COLO829 (cell line): ENCODE measurements around the gene DLEC1.
"Not testable (repeated sequence)": the region's sequence is repeated elsewhere in the genome, so short reads cannot be mapped to it uniquely, and the experiment has no call there.

ENCODE experiments used
- DNase-seq: peaks from one replicate; pipeline ENCODE4 v3.0.0; 2012; ENCODE audit warnings: low spot score

The DLEC1 gene

GRCh38 chr3:38038447-38038911 is 529 bp upstream of the DLEC1 start:
- no peak for DNase-seq

DNA sequence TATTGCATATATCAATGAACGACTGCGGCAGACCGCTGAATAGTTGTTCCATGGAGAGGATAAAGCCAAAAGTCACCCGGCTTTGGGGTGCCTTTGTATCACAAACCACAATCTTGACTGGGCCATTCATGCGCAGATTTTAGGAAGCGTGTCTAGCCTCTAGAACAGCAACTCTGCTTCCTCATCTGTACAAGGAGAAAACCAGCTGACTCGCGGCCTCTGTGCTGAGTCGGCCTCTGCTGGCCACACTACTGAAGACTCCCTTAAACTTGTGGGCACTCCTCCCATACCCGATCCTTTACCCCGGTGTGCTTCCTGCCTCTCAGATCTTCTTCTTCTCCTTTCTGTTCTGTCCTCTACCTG is 872 bp downstream of the DLEC1 start:
- DNase-seq, result no peak

GRCh38 chr3:38040401-38040800 is 1.4 kb downstream of the DLEC1 start:
- DNase-seq, result no peak

DNA sequence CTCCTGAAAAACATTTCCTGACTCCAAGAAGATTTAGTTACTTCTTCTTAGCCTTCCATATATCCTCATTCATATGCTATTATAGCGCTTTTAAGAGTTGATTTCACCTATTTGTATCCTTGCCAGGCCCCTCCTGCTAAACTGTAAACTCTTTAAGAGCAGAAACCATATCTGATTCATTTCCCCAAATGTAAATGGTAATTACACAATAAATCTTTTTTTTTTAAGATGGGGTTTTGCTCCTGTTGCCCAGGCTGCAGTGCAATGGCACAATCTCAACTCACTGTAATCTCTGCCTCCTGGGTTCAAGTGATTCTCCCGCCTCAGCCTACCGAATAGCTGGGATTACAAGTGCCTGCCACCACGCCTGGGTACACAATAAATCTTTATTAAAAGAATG is 4.5 kb downstream of the DLEC1 start:
- DNase-seq, result no peak

DNA sequence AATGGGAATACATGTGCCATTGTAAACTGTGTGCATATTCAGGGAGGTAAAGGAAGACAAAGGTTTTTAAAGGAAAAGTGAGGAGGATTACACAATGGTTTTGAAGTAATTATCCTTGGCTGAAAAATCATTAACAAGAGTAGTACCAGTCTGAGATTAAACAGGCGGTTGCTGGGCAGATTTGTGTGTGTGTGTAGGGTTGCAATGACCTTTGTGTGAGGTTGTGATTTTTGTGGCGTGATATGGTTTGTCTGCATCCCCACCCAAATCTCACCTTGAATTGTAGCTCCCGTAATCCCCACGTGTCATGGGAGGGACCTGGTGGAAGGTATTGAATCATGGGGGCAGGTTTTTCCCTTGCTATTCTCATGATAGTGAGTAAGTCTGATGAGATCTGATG is 7.0 kb downstream of the DLEC1 start:
- no peak for DNase-seq

DNA sequence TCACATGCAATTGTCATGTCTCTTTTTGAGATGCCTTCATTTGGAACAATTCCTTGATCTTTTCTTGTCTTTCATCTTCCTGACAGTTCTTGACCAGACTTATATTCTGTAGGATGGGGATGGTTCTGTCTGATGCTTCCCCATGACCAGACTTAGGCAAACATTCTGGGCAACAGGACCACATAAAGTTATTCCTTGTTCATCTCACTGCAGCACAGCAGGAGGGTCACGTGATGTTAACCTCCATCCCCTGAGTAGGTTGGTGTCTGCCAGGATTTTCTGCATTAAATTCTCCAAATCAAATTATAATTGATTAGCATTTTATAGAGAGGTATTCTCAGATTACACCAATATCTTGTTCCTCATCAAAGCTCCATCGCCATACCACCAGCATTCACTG is 7.8 kb downstream of the DLEC1 start:
- no peak for DNase-seq

DNA sequence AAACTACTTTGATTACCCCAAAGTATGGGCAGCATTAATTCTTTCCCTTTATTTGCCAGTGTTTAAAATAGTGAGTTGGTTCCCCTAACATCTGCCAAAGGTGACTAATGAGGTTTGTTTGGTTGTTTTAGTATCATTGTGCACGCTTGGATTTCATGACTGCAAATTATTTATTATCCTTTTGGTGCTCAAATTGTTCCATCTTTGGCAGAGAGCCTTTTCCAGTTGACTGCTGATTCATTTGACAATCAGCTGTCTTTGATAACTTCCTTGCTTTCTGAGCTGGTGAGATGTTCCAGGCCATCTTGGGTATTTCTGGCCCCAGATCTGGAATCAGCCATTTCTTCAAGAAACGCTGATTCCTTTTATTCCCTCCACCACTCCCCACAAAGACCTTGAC is 8.9 kb downstream of the DLEC1 start:
- DNase-seq, result no peak

- no peak for DNase-seq
Measured at GRCh38 chr3:38049358-38050126, 10.5 kb downstream of the DLEC1 start.

GRCh38 chr3:38051131-38051530 is 12.1 kb downstream of the DLEC1 start:
- DNase-seq, result no peak

DNA sequence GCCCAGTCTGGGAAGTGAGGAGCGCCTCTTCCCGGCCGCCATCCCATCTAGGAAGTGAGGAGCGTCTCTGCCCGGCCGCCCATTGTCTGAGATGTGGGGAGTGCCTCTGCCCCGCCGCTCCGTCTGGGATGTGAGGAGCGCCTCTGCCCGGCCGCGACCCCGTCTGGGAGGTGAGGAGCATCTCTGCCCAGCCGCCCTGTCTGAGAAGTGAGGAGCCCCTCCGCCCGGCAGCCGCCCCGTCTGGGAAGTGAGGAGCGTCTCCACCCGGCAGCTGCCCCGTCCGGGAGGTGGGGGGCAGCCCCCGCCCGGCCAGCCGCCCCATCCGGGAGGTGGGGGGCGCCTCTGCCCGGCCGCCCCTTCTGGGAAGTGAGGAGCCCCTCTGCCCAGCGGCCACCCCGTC is 14.3 kb downstream of the DLEC1 start:
- DNase-seq, result not testable (repeated sequence)

- not testable (repeated sequence) for DNase-seq
Measured at GRCh38 chr3:38053813-38054498, 14.9 kb downstream of the DLEC1 start.

- no peak for DNase-seq
Measured at GRCh38 chr3:38054499-38055001, 15.5 kb downstream of the DLEC1 start.

DNA sequence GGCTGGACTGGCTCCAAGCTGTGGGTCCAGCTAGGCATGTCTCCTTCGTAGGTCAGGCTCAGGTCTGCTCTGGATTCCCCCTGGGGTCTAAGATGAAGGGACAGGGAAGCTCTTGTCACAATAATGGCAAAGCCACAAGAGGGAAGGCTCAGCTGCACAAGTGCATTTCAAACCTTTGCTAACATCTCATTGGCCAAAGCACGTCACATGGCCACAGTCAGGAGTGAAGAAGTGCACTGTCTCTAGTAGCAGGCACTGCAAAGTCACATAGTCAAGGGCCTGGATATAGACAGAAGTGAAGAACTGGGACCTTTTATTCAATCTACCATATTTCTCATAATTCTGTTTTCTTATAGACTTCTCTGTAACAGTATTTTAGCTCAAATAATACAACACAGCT is 20.1 kb downstream of the DLEC1 start:
- DNase-seq, result no peak

DNA sequence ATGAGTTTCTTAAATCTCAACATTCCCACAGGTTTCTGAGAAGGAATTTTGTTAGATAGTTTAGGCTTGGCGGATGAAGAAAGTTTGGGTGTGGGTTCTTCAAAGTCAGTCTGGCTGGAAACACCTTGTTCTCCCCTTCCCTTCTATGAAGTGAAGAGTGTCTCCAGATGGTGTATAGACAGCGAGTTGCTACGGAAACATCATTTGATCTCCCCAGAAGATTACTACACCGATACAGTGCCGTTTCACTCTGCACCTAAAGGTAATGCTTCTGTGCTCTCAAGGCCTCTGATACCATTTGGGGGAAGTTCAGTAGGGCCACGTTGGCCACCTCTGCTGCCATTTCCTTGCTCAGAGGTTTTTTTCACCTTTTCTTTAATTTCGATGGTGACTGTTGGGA is 20.6 kb downstream of the DLEC1 start:
- no peak for DNase-seq

- no peak for DNase-seq
Measured at GRCh38 chr3:38062809-38063208, 23.8 kb downstream of the DLEC1 start.

DNA sequence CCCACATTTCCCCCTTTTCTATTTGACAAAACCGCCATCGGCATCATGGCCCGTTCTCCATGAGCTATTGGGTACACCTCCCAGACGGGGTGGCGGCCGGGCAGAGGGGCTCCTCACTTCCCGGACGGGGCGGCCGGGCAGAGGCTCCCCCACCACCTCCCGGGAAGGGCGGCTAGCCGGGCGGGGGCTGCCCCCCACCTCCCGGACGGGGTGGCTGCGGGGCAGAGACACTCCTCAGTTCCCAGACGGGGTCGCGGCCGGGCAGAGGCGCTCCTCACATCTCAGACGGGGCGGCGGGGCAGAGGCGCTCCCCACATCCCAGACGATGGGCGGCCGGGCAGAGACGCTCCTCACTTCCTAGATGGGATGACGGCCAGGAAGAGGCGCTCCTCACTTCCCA is 25.4 kb downstream of the DLEC1 start:
- not testable (repeated sequence) for DNase-seq

GRCh38 chr3:38067508-38068233 is 28.7 kb downstream of the DLEC1 start:
- DNase-seq, result no peak

GRCh38 chr3:38070013-38070412 is 31.0 kb downstream of the DLEC1 start:
- DNase-seq, result no peak

- DNase-seq, result not testable (repeated sequence)
Measured at GRCh38 chr3:38077073-38077472, 38.1 kb downstream of the DLEC1 start.

DNA sequence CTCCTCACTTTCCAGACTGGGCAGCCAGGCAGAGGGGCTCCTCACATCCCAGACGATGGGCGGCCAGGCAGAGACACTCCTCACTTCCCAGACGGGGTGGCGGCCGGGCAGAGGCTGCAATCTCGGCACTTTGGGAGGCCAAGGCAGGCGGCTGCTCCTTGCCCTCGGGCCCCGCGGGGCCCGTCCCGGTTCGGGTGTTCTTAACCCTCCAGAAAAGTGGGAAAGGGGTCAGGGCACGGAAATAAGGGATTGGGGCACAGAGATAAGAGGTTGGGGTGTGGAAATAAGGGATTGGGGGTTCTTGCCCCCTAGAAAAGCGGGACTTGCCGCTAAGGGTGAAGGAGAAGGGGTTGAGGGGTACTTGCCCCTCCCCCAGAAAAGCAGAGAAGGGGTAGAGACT is 43.3 kb downstream of the DLEC1 start:
- DNase-seq, result not testable (repeated sequence)

DNA sequence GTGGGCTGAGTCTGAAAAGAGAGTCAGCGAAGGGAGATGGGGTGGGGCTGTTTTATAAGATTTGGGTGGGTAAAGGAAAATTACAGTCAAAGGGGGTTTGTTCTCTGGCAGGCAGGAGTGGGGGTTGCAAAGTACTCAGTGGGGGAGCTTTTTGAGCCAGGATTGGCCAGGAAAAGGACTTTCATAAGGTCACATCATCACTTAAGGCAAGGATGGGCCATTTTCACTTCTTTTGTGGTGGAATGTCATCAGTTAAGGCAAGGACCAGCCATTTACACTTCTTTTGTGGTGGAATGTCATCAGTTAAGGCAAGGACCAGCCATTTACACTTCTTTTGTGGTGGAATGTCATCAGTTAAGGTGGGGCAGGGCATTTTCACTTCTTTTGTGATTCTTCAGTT is 44.2 kb downstream of the DLEC1 start:
- DNase-seq, result not testable (repeated sequence)

DNA sequence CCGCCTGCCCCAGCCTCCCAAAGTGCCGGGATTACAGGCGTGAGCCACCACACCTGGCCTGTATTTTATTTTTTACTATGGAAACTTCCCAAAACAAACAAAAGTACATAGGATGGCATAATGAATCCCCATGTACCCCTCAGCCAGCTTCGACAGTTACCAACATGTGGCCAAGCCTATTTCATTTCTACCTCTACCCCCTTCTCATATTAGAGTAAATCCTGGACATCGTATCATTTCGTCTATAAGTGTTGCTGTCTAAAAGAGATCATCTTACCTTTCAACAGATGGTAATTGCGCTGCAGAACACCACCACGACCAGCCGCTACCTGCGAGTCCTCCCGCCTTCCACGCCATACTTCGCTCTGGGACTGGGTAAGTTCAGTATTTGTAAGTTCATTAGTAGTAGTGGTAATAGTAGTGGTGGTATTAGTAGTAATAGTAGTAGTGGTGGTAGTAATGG is 44.9 kb downstream of the DLEC1 start:
- DNase-seq, result no peak
